GM12878 (cell line): Measurements from ENCODE around the gene PTAFR. TPM values are rescaled to one million over a fixed set of nuclear protein-coding genes. Genes with fewer than 3 reads are reported as not detected.
A peak's percentile ranks its signal among the peaks of the same experiment; 100 is the strongest.

Experiments used
- BCL11A ChIP-seq: IDR thresholded peaks from 2 replicates; pipeline ENCODE4 v1.6.1; 2011; ENCODE audit warnings: low read depth, low read length
- BCLAF1 ChIP-seq: fragments of 450-650 bp; IDR thresholded peaks from 2 replicates; pipeline ENCODE4 v1.6.1; 2017; ENCODE audit warnings: antibody characterized with exemption, mild to moderate bottlenecking, moderate library complexity
- CBFB ChIP-seq: IDR thresholded peaks from 2 replicates; pipeline ENCODE4 v1.6.1; 2016; ENCODE audit warnings: antibody characterized with exemption, low read depth
- CBX5 ChIP-seq: sonication (generic); IDR thresholded peaks from 2 replicates; pipeline ENCODE4 v1.6.1; 2016; ENCODE audit warnings: low read depth, moderate library complexity, mild to moderate bottlenecking, inconsistent platforms
- CEBPB ChIP-seq, 2 experiments: fragments of 150-350 bp in 1 of 2; IDR thresholded peaks; 2 replicates each; pipeline ENCODE4 v1.6.1; 2012 to 2014; ENCODE audit warnings: low read depth in 2 of 2, low read length in 2 of 2, borderline replicate concordance in 1 of 2, inconsistent platforms in 1 of 2
- CREB1 ChIP-seq: IDR thresholded peaks from 2 replicates; pipeline ENCODE4 v1.6.1; 2012; ENCODE audit warnings: low read depth, mild to moderate bottlenecking, inconsistent platforms
- FOS ChIP-seq: IDR thresholded peaks from 3 replicates; pipeline ENCODE4 v1.6.1; 2011; ENCODE audit warnings: borderline replicate concordance; ENCODE audit not compliant: insufficient read length; ENCODE audit errors: extremely low read depth
- FOXK2 ChIP-seq: fragments of 450-650 bp; IDR thresholded peaks from 2 replicates; pipeline ENCODE4 v1.6.1; 2017; ENCODE audit warnings: mild to moderate bottlenecking, moderate library complexity
- GABPA ChIP-seq: IDR thresholded peaks from 2 replicates; pipeline ENCODE4 v1.6.1; 2014; ENCODE audit warnings: antibody characterized with exemption, low read depth, mild to moderate bottlenecking, inconsistent platforms
- HDAC2 ChIP-seq: fragments of 200-600 bp; sonication (generic); IDR thresholded peaks from 2 replicates; pipeline ENCODE4 v1.6.1; 2017
- IKZF1 ChIP-seq: fragments of 450-650 bp; conservative IDR thresholded peaks from 2 replicates; pipeline ENCODE4 v1.6.1; 2017; ENCODE audit warnings: antibody characterized with exemption, mild to moderate bottlenecking
- JUNB ChIP-seq: IDR thresholded peaks from 2 replicates; pipeline ENCODE4 v1.6.1; 2016; ENCODE audit warnings: antibody characterized with exemption, mild to moderate bottlenecking
- JUND ChIP-seq: IDR thresholded peaks from 2 replicates; pipeline ENCODE4 v1.6.1; 2012; ENCODE audit warnings: low read depth, mild to moderate bottlenecking, low read length, improper control_type of control experiment, moderate library complexity
- MEF2B ChIP-seq: fragments of 450-650 bp; IDR thresholded peaks from 2 replicates; pipeline ENCODE4 v1.6.1; 2018; ENCODE audit warnings: mild to moderate bottlenecking, moderate library complexity; ENCODE audit not compliant: partially characterized antibody, poor library complexity, severe bottlenecking
- NBN ChIP-seq: fragments of 450-650 bp; IDR thresholded peaks from 2 replicates; pipeline ENCODE4 v1.6.1; 2016
- NKRF ChIP-seq: fragments of 450-650 bp; conservative IDR thresholded peaks from 2 replicates; pipeline ENCODE4 v1.6.1; 2017; ENCODE audit warnings: mild to moderate bottlenecking, moderate library complexity
- NR2C2 ChIP-seq: IDR thresholded peaks from 2 replicates; pipeline ENCODE4 v1.6.1; 2011; ENCODE audit warnings: borderline replicate concordance, low read depth; ENCODE audit not compliant: control insufficient read depth, insufficient read length
- PAX8 ChIP-seq: fragments of 450-650 bp; IDR thresholded peaks from 2 replicates; pipeline ENCODE4 v1.6.1; 2017; ENCODE audit warnings: mild to moderate bottlenecking, moderate library complexity
- POLR2AphosphoS2 ChIP-seq: IDR thresholded peaks from 2 replicates; pipeline ENCODE4 v1.6.1; 2011; ENCODE audit warnings: low read depth, mild to moderate bottlenecking, low read length, improper control_type of control experiment, moderate library complexity
- SUZ12 ChIP-seq: fragments of 200-600 bp; sonication (generic); IDR thresholded peaks from one replicate; pipeline ENCODE4 v1.6.1; 2018; ENCODE audit warnings: antibody characterized with exemption, mild to moderate bottlenecking; ENCODE audit not compliant: unreplicated experiment
- TCF12 ChIP-seq: IDR thresholded peaks from 2 replicates; pipeline ENCODE4 v1.6.1; 2011; ENCODE audit warnings: low read depth, mild to moderate bottlenecking, low read length
- ZNF384 ChIP-seq: IDR thresholded peaks from 2 replicates; pipeline ENCODE4 v1.6.1; 2012; ENCODE audit warnings: low read depth, mild to moderate bottlenecking, low read length, improper control_type of control experiment, borderline replicate concordance
- ZNF687 ChIP-seq: fragments of 450-650 bp; IDR thresholded peaks from 2 replicates; pipeline ENCODE4 v1.6.1; 2017; ENCODE audit warnings: mild to moderate bottlenecking, moderate library complexity
- ZZZ3 ChIP-seq: IDR thresholded peaks from 2 replicates; pipeline ENCODE4 v1.6.1; 2011; ENCODE audit warnings: low read depth; ENCODE audit not compliant: control insufficient read depth, insufficient read length
- polyA plus RNA-seq, 11 experiments: library from polyadenylated mRNA; depleted of rRNA in 4 of 11; unstranded in 6 of 11; stranded (reverse) in 5 of 11; fragments of >200 nt; fragmentation: Nextera tagmentation in 4 of 11; fragmentation: Illumina TruSeq in 1 of 11; extraction: Ambion mirVana in 4 of 11; extraction: Trizol in 1 of 11; gene quantifications; 1 replicate in 1 of 11; 2 replicates in 10 of 11; pipeline versions ENCODE4 v1.2.1 to v1.2.3, GENCODE V29; 2011 to 2016; ENCODE audit warnings: inconsistent platforms in 2 of 11, missing spikeins in 2 of 11, low read depth in 1 of 11
- total RNA-seq, 4 experiments: library from RNA; depleted of rRNA in 3 of 4; stranded (reverse); fragments of >200 nt in 3 of 4; fragmentation: Illumina TruSeq in 1 of 4; extraction: Trizol in 1 of 4; gene quantifications; 2 replicates each; pipeline versions ENCODE4 v1.2.1 to v1.2.3, GENCODE V29; 2013 to 2021

PTAFR gene
- total and polyA plus RNA-seq, 10 of the 15 experiments (the other 5 are each of a cell fraction or from before 2014, with no cell fraction given) = 17.5 to 251 (median 27.7) TPM

GRCh38 chr1:28127617-28128257 lies 48.8 kb downstream of the PTAFR start (continued):
- TF ChIP-seq NKRF (no peak), NBN (0 out of 2 replicates have a peak, but pooled peaks have one; percentile 31), NR2C2 (no peak), JUND (no peak), JUNB (peak; percentile 23; the same call in 1 of the 2 replicates), TCF12 (no peak), PAX8 (no peak), ZNF384 (no peak), FOXK2 (no peak), HDAC2 (no peak), CEBPB (IDR thresholded peaks at IDR 0.05; ENCODE audit: borderline replicate concordance in 1 of 2, low read depth in 2 of 2, low read length in 2 of 2) (no peak; a peak in 1 of 4 replicates), SUZ12 (no peak), MEF2B (no peak), ZNF687 (no peak), GABPA (no peak), CBX5 (no peak), CBFB (0 out of 2 replicates have a peak, but pooled peaks have one; percentile 52), POLR2AphosphoS2 (no peak), ZZZ3 (no peak), FOS (no peak), IKZF1 (peak; percentile 84), CREB1 (no peak), BCL11A (peak; percentile 66), BCLAF1 (no peak)
